K562 (cell line): ENCODE results near the gene PYGO2. TPM values are rescaled to one million over a fixed set of nuclear protein-coding genes. Genes with fewer than 3 reads are reported as not detected.

ENCODE experiments used
- CREB5 ChIP-seq: fragments of 250-450 bp; sonication (Bioruptor Pico); IDR thresholded peaks from 2 replicates; pipeline ENCODE4 v1.5.0; 2020; ENCODE audit warnings: mild to moderate bottlenecking
- KAT7 ChIP-seq: sonication (generic); formaldehyde crosslinking; IDR thresholded peaks from 2 replicates; pipeline ENCODE4 v1.8.0; 2022; ENCODE audit warnings: missing genetic modification reagents, mild to moderate bottlenecking, borderline replicate concordance
- MEF2A ChIP-seq: IDR thresholded peaks from 2 replicates; pipeline ENCODE4 v1.6.1; 2011; ENCODE audit warnings: low read depth, mild to moderate bottlenecking, low read length, moderate library complexity; ENCODE audit not compliant: control insufficient read depth
- POU5F1 ChIP-seq: fragments of 150-350 bp; IDR thresholded peaks from 2 replicates; pipeline ENCODE4 v1.6.1; 2014; ENCODE audit warnings: borderline replicate concordance, low read length, low read depth, mild to moderate bottlenecking; ENCODE audit not compliant: partially characterized antibody
- TEAD1 ChIP-seq, 2 experiments: fragments of 450-650 bp in 1 of 2; sonication (generic) in 1 of 2; formaldehyde crosslinking; IDR thresholded peaks; 2 replicates each; pipeline versions ENCODE4 v1.4.0 to v1.8.0; 2020 to 2022; ENCODE audit warnings: mild to moderate bottlenecking in 2 of 2, missing genetic modification reagents in 1 of 2
- ZBTB5 ChIP-seq: fragments of 450-650 bp; IDR thresholded peaks from 2 replicates; pipeline ENCODE4 v1.6.1; 2017; ENCODE audit warnings: antibody characterized with exemption
- ZBTB8A ChIP-seq: fragments of 450-650 bp; IDR thresholded peaks from 2 replicates; pipeline ENCODE4 v1.6.1; 2018; ENCODE audit warnings: mild to moderate bottlenecking, moderate library complexity; ENCODE audit not compliant: partially characterized antibody
- ZFX ChIP-seq: sonication (generic); formaldehyde crosslinking; IDR thresholded peaks from 2 replicates; pipeline ENCODE4 v1.8.0; 2022; ENCODE audit warnings: mild to moderate bottlenecking, missing genetic modification reagents, moderate library complexity
- ZKSCAN1 ChIP-seq: fragments of 150-350 bp; IDR thresholded peaks from 2 replicates; pipeline ENCODE4 v1.6.1; 2016; ENCODE audit warnings: low read depth, low read length
- polyA plus RNA-seq, 8 experiments: library from polyadenylated mRNA; depleted of rRNA in 4 of 8; stranded (reverse) in 5 of 8; unstranded in 3 of 8; fragments of >200 nt; fragmentation: Nextera tagmentation in 2 of 8; fragmentation: Illumina TruSeq in 1 of 8; extraction: Ambion mirVana in 2 of 8; extraction: Trizol in 1 of 8; gene quantifications; 2 replicates each; pipeline versions ENCODE4 v1.2.1 to v1.2.3, GENCODE V29; 2011 to 2014; ENCODE audit warnings: inconsistent platforms in 1 of 8, missing spikeins in 1 of 8
- total RNA-seq, 7 experiments: library from RNA; depleted of rRNA in 6 of 7; stranded (reverse); fragments of >200 nt in 6 of 7; fragmentation: Illumina TruSeq in 2 of 7; extraction: Trizol in 2 of 7; gene quantifications; 2 replicates each; pipeline versions ENCODE4 v1.2.1 to v1.2.3, GENCODE V29; 2011 to 2021; ENCODE audit warnings: low replicate concordance in 1 of 7
- TF ChIP-seq, protein P1 (sequence below), 2 experiments: fragments of 450-650 bp in 1 of 2; sonication (generic) in 1 of 2; formaldehyde crosslinking in 1 of 2; IDR thresholded peaks; 2 replicates each; pipeline versions ENCODE4 v1.7.1 to v1.9.0; 2016 to 2022; ENCODE audit warnings: inconsistent platforms in 1 of 2, mild to moderate bottlenecking in 1 of 2, missing genetic modification reagents in 1 of 2
- TF ChIP-seq, protein P2 (sequence below): fragments of 450-650 bp; IDR thresholded peaks from 2 replicates; pipeline ENCODE4 v1.7.0; 2016; ENCODE audit warnings: borderline replicate concordance

Gene PYGO2
- total and polyA plus RNA-seq, 9 of the 15 experiments (the other 6 are each of a cell fraction or from before 2014, with no cell fraction given) = 8.3 to 36.2 (median 18.2) TPM

- TF ChIP-seq CREB5 = no peak
- TF ChIP-seq MEF2A = peak; percentile 45; the same call in 1 of the 2 replicates
- no peak for TF ChIP-seq TEAD1 (CRISPR knock-in tag; IDR thresholded peaks at IDR 0.05)
- TF ChIP-seq, protein P1, sequence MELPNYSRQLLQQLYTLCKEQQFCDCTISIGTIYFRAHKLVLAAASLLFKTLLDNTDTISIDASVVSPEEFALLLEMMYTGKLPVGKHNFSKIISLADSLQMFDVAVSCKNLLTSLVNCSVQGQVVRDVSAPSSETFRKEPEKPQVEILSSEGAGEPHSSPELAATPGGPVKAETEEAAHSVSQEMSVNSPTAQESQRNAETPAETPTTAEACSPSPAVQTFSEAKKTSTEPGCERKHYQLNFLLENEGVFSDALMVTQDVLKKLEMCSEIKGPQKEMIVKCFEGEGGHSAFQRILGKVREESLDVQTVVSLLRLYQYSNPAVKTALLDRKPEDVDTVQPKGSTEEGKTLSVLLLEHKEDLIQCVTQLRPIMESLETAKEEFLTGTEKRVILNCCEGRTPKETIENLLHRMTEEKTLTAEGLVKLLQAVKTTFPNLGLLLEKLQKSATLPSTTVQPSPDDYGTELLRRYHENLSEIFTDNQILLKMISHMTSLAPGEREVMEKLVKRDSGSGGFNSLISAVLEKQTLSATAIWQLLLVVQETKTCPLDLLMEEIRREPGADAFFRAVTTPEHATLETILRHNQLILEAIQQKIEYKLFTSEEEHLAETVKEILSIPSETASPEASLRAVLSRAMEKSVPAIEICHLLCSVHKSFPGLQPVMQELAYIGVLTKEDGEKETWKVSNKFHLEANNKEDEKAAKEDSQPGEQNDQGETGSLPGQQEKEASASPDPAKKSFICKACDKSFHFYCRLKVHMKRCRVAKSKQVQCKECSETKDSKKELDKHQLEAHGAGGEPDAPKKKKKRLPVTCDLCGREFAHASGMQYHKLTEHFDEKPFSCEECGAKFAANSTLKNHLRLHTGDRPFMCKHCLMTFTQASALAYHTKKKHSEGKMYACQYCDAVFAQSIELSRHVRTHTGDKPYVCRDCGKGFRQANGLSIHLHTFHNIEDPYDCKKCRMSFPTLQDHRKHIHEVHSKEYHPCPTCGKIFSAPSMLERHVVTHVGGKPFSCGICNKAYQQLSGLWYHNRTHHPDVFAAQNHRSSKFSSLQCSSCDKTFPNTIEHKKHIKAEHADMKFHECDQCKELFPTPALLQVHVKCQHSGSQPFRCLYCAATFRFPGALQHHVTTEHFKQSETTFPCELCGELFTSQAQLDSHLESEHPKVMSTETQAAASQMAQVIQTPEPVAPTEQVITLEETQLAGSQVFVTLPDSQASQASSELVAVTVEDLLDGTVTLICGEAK (IDR thresholded peaks at IDR 0.05) = peak; percentile 57
- TF ChIP-seq, protein P1 (CRISPR knock-in tag; IDR thresholded peaks at IDR 0.05) = no peak
- TF ChIP-seq, protein P2, sequence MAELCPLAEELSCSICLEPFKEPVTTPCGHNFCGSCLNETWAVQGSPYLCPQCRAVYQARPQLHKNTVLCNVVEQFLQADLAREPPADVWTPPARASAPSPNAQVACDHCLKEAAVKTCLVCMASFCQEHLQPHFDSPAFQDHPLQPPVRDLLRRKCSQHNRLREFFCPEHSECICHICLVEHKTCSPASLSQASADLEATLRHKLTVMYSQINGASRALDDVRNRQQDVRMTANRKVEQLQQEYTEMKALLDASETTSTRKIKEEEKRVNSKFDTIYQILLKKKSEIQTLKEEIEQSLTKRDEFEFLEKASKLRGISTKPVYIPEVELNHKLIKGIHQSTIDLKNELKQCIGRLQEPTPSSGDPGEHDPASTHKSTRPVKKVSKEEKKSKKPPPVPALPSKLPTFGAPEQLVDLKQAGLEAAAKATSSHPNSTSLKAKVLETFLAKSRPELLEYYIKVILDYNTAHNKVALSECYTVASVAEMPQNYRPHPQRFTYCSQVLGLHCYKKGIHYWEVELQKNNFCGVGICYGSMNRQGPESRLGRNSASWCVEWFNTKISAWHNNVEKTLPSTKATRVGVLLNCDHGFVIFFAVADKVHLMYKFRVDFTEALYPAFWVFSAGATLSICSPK = no peak
- TF ChIP-seq ZBTB8A = no peak
- TF ChIP-seq KAT7 (CRISPR knock-in tag) = peak; percentile 74; the same call in 1 of the 2 replicates
- no peak for TF ChIP-seq ZFX (CRISPR knock-in tag)
- no peak for TF ChIP-seq ZBTB5
- no peak for TF ChIP-seq ZKSCAN1
- no peak for TF ChIP-seq POU5F1
These were observed 37.4 kb upstream of the PYGO2 start (continued) for GRCh38 chr1:154998818-154999570.
